GM12878 (cell line): ENCODE results near the gene IMMP2L. TPM values are rescaled to one million over a fixed set of nuclear protein-coding genes. Genes with fewer than 3 reads are reported as not detected.

Experiments used
- ATAC-seq: fragments of 200-7000 bp; cut with Tn5 transposase; 3 replicates; pipeline ENCODE4 v1.9.1; 2020; ENCODE audit warnings: mild to moderate bottlenecking, moderate library complexity
- BruUV-seq: library from RNA; stranded (reverse); fragments of 400-500 nt; replicated peaks from 2 replicates; lab custom pipeline; 2021; lab: Mats Ljungman, UMichigan
- CTCF ChIA-PET: fragments of 300-600 bp; sonication (Branson Sonifier 250); formaldehyde crosslinking; extraction: SDS; loops from one replicate; lab custom pipeline; 2021; ENCODE audit warnings: inconsistent platforms; lab: Yijun Ruan, JAX
- POLR2A ChIA-PET: fragments of 350-600 bp; formaldehyde crosslinking; extraction: SDS; loops from one replicate; lab custom pipeline; 2021; ENCODE audit warnings: inconsistent platforms; lab: Charles Lee
- RAD21 ChIA-PET: fragments of 300-600 bp; sonication (Branson Sonifier 250); formaldehyde crosslinking; loops from one replicate; lab custom pipeline; 2023; ENCODE audit warnings: antibody characterized with exemption; ENCODE audit not compliant: unreplicated experiment; lab: Charles Lee
- SMC1A ChIA-PET: fragments of 300-600 bp; sonication (Branson Sonifier 250); formaldehyde crosslinking; loops from one replicate; lab custom pipeline; 2023; ENCODE audit not compliant: unreplicated experiment, uncharacterized antibody; lab: Charles Lee
- DNase-seq: peaks from one replicate; pipeline ENCODE4 v3.0.0-alpha.2; 2011; ENCODE audit warnings: low read depth, low spot score
- FAIRE-seq: peaks from 3 replicates; lab custom pipeline; 2011; peaks lifted over from hg19 to GRCh38; lab: Jason Lieb, UNC
- H2AFZ ChIP-seq: 2 replicates; pipeline ENCODE4 v1.6.0; 2011; ENCODE audit warnings: low read depth, low read length, control low read depth; ENCODE audit not compliant: control insufficient read depth
- H3K27ac ChIP-seq: 2 replicates; pipeline ENCODE4 v1.5.1; 2011; ENCODE audit warnings: control low read depth; ENCODE audit not compliant: control insufficient read depth, insufficient read depth
- H3K27me3 ChIP-seq, 2 experiments: replicated peaks in 1 of 2; 2 replicates each; pipeline versions ENCODE4 v1.6.0 to v1.6.1; 2011; ENCODE audit warnings: low read length in 1 of 2; ENCODE audit not compliant: control insufficient read depth in 2 of 2, insufficient read depth in 2 of 2
- H3K36me3 ChIP-seq, 2 experiments: 2 replicates each; pipeline ENCODE4 v1.5.1; 2011; ENCODE audit warnings: low read length in 1 of 2; ENCODE audit not compliant: control insufficient read depth in 2 of 2, insufficient read depth in 2 of 2
- H3K4me1 ChIP-seq: 2 replicates; pipeline ENCODE4 v1.6.1; 2011; ENCODE audit warnings: mild to moderate bottlenecking, low read length, moderate library complexity, mixed read lengths; ENCODE audit not compliant: control insufficient read depth, insufficient read depth
- H3K4me2 ChIP-seq: 2 replicates; pipeline ENCODE4 v1.6.0; 2011; ENCODE audit warnings: control low read depth; ENCODE audit not compliant: control insufficient read depth, insufficient read depth
- H3K4me3 ChIP-seq: fragments of 200-600 bp; sonication (generic); 2 replicates; pipeline ENCODE4 v1.5.1; 2016
- H3K79me2 ChIP-seq: 2 replicates; pipeline ENCODE4 v1.6.0; 2011; ENCODE audit warnings: low read length; ENCODE audit not compliant: control insufficient read depth, insufficient read depth
- H3K9ac ChIP-seq: 2 replicates; pipeline ENCODE4 v1.8.0; 2011; ENCODE audit warnings: low read length, control low read depth, mixed read lengths; ENCODE audit not compliant: control insufficient read depth, insufficient read depth
- H3K9me3 ChIP-seq: replicated peaks from 3 replicates; pipeline ENCODE4 v1.5.1; 2011; ENCODE audit warnings: mild to moderate bottlenecking, low read length; ENCODE audit not compliant: control insufficient read depth, insufficient read depth
- H4K20me1 ChIP-seq: 2 replicates; pipeline ENCODE4 v1.6.0; 2011; ENCODE audit not compliant: control insufficient read depth, insufficient read depth
- CHD2 ChIP-seq: IDR thresholded peaks from 2 replicates; pipeline ENCODE4 v1.6.1; 2011; ENCODE audit warnings: low read depth, low read length, improper control_type of control experiment, borderline replicate concordance
- KAT2A ChIP-seq: conservative IDR thresholded peaks from 2 replicates; pipeline ENCODE4 v1.6.1; 2011; ENCODE audit warnings: low read depth, low read length; ENCODE audit not compliant: control insufficient read depth
- NFIC ChIP-seq: IDR thresholded peaks from 2 replicates; pipeline ENCODE4 v1.6.1; 2012; ENCODE audit warnings: low read depth, mild to moderate bottlenecking, inconsistent platforms, low read length, moderate library complexity
- SMARCA5 ChIP-seq: fragments of 450-650 bp; IDR thresholded peaks from 2 replicates; pipeline ENCODE4 v1.6.1; 2017; ENCODE audit warnings: mild to moderate bottlenecking
- SREBF1 ChIP-seq: IDR thresholded peaks from 2 replicates; pipeline ENCODE4 v1.6.1; 2012; ENCODE audit warnings: mild to moderate bottlenecking, low read length
- ZBTB33 ChIP-seq: fragments of 450-650 bp; IDR thresholded peaks from 2 replicates; pipeline ENCODE4 v1.6.1; 2017; ENCODE audit warnings: mild to moderate bottlenecking
- WGBS: methylation state at CpG from one replicate; pipeline ENCODE4 v1.1.6; 2016; ENCODE audit warnings: low lambda C conversion rate; ENCODE audit not compliant: insufficient replicate concordance, insufficient coverage; ENCODE audit errors: missing lambda C conversion rate; 5-methylcytosine and 5-hydroxymethylcytosine counted together
- in situ Hi-C: fragments of 300-500 bp; cut with MboI; formaldehyde crosslinking; loops from 9 replicates; pipeline ENCODE4 v1.14.3; 2018; ENCODE audit warnings: mixed read lengths
- intact Hi-C: fragments of 100-400 bp; cut with micrococcal nuclease; formaldehyde crosslinking; loops from one replicate; pipeline ENCODE4 v1.14.2; 2022; ENCODE audit not compliant: unreplicated experiment
- polyA plus RNA-seq, 11 experiments: library from polyadenylated mRNA; depleted of rRNA in 4 of 11; unstranded in 6 of 11; stranded (reverse) in 5 of 11; fragments of >200 nt; fragmentation: Nextera tagmentation in 4 of 11; fragmentation: Illumina TruSeq in 1 of 11; extraction: Ambion mirVana in 4 of 11; extraction: Trizol in 1 of 11; gene quantifications; 1 replicate in 1 of 11; 2 replicates in 10 of 11; pipeline versions ENCODE4 v1.2.1 to v1.2.3, GENCODE V29; 2011 to 2016; ENCODE audit warnings: inconsistent platforms in 2 of 11, missing spikeins in 2 of 11, low read depth in 1 of 11
- total RNA-seq, 4 experiments: library from RNA; depleted of rRNA in 3 of 4; stranded (reverse); fragments of >200 nt in 3 of 4; fragmentation: Illumina TruSeq in 1 of 4; extraction: Trizol in 1 of 4; gene quantifications; 2 replicates each; pipeline versions ENCODE4 v1.2.1 to v1.2.3, GENCODE V29; 2013 to 2021

IMMP2L gene
- total and polyA plus RNA-seq, 10 of the 15 experiments (the other 5 are each of a cell fraction or from before 2014, with no cell fraction given), result 12.6 to 46.3 (median 19.6) TPM

DNA sequence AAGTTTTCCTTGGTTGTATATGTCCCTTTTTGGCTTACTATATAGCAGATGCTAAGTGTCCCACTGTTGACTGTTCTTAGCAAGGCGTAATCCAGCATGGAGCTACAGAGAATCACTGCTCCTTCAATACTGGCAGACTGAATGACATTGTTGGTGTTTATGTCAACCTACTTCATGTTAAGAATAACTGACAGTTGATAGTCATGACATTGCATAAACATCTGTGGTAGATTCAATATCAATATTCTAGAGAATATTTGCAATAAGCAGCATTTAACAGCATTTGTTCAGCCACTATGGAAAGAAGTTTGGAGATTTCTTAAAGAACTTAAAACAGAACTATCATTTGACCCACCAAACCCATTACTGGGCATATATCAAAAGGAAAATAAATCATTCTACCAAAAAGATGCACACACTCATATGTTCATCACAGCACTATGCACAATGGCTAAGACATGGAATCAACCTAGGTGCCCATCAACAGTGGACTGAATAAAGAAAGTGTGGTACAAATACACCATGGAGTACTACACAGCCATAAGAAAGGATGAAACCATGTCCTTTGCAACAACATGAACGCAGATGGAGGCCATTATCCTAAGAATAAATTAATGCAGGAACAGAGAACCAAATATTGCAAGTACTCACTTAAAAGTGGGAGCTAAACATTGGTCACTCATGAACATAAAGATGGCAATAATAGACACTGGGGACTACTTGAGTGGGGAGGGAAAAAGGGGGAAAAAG, 88.7 kb downstream of the IMMP2L start:
- intact Hi-C loops, result no loop called here
- WGBS, result 95% methylated on average over 2 of the region's 2 CpGs
- Histone ChIP-seq H3K4me2 (no peak overlapping the region), H3K79me2 (no peaks in the 10 kb centered on the region), H3K4me1 (no peaks in the 10 kb centered on the region), H3K27ac (no peak overlapping the region), H3K9ac (no peak overlapping the region), H3K36me3 (no peaks in the 10 kb centered on the region), H2AFZ (no peak overlapping the region), H3K27me3 (no peaks in the 10 kb centered on the region), H4K20me1 (no peaks in the 10 kb centered on the region), H3K4me3 (no peak overlapping the region), H3K9me3 (no peaks in the 10 kb centered on the region; the same call in 1 of the 3 replicates)
- ChIA-PET RAD21 (no interaction called here), CTCF (no interaction called here), POLR2A (no interaction called here), SMC1A (no interaction called here)
- DNase-seq (no peak), ATAC-seq (no peak), FAIRE-seq (no peak)
- TF ChIP-seq SREBF1 (no peak), SMARCA5 (no peak), KAT2A (no peak), NFIC (no peak), ZBTB33 (no peak), CHD2 (no peak)
- no TSS peak for BruUV-seq
- in situ Hi-C loops, result no loop called here
